ENCODE data around the gene IQCE.

DNA sequence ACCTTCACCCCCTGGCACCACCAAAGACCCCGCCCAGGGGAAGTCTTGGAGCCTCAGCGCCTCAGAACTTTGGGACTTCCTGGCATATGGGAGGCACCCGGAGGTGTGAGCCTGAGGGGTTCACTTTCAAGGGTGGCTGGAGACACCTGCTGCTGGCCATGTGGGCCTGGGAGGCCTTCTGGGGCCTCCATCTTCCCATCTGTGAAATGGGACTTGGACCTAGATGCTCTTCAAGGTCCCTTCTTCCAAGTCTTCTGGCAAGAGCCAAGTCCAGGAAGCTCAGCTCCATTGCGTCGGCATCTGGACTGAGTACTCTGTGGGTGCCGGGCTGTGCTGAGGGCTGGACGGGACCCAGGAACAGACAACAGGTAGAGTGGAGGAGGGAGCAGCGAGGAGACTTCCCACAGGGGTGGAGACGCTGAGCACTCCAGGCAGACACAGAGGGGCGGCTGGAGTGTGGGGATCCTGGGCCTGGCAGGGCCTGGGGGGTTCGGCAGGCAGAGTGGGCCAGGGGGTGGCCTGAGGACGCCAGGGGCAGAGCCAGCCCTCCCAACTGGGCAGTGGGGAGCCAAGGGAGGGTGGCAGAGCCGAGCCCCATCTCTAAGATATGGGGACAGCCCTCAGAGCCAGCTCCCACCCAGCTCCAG lies 48.5 kb upstream of the IQCE start:
- TF ChIP-seq ARNT (IDR thresholded peaks at IDR 0.05) (no peak), ELF4 (IDR thresholded peaks at IDR 0.05) (no peak), HDGF (IDR thresholded peaks at IDR 0.05; ENCODE audit: borderline replicate concordance) (no peak)
